Hematopoietic multipotent progenitor cell (in vitro differentiated cells): Measurements from ENCODE around the gene F7. TPM values are rescaled to one million over a fixed set of nuclear protein-coding genes. Genes with fewer than 3 reads are reported as not detected.

ENCODE experiments used
- DNase-seq, 3 donors: peaks; one replicate each; pipeline ENCODE4 v3.0.0-alpha.2; 2011 to 2015; ENCODE audit warnings: low read depth in 2 of 3, low spot score in 2 of 3
- small RNA-seq: library from RNA; depleted of rRNA; stranded (forward); fragments of <200 nt; gene quantifications from one replicate; pipeline ENCODE3, GENCODE V24; 2012
- total RNA-seq: library from RNA; depleted of rRNA; stranded (reverse); fragments of >200 nt; gene quantifications from one replicate; pipeline ENCODE4 v1.2.3, GENCODE V29; 2012

Gene F7
- total RNA-seq, 1 donor = 0.27 TPM

- no peak for DNase-seq
Measured at GRCh38 chr13:113166681-113167080, 61.1 kb downstream of the F7 start.

DNA sequence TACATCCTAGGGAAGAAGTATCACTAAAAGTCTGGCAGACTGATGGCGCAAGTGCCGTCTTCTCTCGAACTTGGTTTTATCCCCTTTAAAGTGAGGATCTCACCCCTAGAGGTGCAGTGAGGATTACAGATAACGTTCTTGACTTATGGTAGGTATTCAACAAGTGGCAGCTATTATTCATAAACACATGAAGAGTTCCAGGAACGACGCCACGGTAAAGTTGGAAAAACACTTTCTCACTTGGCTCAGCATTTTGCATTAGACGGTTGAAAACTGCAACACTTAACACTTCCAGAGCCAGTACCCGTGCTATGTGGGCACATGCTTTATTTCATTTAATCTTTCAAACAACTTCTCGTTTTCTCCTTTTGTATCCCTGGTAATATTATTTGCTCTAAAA lies 61.6 kb downstream of the F7 start:
- DNase-seq = no peak

- no peak for DNase-seq
Measured at GRCh38 chr13:113167575-113167974, 62.0 kb downstream of the F7 start.

DNA sequence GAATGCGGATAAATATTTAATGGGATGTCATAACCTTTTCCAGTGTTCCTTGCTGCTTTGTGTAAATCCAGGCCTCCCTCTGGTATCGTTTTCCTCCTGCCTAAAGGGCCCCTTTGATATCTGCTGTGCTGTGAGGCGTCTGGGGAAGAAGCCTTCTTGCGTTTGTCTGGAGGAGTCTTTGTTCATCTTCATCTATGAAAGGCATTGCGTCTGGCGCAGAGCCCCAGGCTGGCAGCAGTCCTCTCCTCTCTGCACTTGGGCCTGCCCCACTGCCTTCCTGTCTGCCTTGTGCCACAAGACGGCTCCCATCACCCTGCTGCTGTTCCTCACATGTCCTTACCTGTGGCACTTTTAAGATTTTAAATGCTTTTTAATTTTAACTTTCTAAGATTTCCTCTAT lies 62.6 kb downstream of the F7 start:
- no peak for DNase-seq

DNA sequence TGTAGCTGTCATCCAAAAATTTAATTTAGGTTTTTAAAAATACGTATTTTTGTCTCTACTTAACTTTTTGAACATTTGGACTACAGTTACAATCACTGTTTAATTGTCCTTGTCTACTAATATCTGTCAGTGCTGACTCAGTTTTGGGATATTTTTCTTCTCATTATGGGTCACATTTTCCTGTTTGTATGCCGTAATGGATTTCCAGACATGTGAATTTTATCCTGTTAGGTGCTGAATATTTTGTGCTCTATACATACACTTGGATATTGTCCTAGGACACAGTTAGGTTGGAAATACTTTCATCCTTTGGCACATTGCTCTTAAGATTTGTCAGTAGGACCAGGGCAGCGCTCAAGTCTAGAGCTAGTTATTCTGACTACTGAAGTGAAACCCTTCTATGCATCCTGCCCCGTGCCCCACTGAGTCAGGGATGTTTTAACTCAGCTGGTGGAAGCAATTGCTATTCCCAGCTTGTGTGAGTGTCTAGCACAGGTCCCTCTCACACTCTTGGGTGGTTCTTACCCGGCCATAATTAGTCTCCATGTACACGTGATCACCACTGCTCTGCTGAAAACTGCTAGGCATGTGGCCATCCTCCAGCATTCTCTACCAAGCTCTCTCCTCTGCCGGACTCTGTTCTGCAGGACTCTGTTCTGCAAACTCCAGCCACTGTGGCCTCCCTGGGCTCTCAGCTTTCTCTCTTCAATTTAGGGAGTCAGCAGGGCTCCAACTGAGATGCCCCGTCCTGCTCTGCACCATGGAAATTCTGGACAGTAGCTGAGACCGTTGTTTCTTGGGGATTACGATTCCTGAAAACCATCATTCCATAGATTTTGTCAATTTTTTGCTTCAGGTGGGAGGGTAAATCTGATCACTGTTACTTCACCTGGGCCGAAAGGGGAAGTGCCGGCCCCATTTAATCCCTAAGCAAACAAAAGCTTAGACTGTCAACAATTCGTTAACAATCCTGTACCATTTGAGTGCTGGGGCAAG lies 64.0 kb downstream of the F7 start:
- DNase-seq = no peak

Small RNA genes within 50 kb of the gene (small RNA-seq; reads per million reads assigned to genes)
- gene AL137002.1 = not detected

Other genes starting within 250 kb of the F7 start
- gene MCF2L, start 136.6 kb upstream of the F7 start, total RNA-seq = 3.2 TPM
- gene F10, start 17.0 kb downstream of the F7 start, total RNA-seq = 0.27 TPM
- gene PROZ, start 52.9 kb downstream of the F7 start, total RNA-seq = not detected
- gene PCID2, start 102.9 kb downstream of the F7 start, total RNA-seq = 43.1 TPM
- 93.4 TPM for gene CUL4A, start 103.8 kb downstream of the F7 start, total RNA-seq
- 92.6 TPM for gene LAMP1, start 191.4 kb downstream of the F7 start, total RNA-seq